Measurements from ENCODE around the gene EGLN2. TPM values are rescaled to one million over a fixed set of nuclear protein-coding genes. Genes with fewer than 3 reads are reported as not detected.

The EGLN2 gene
- total and polyA plus RNA-seq, 9 of the 15 experiments (the other 6 are each of a cell fraction or from before 2014, with no cell fraction given): 9.6 to 114 (median 71.0) TPM

- TF ChIP-seq ZNF395 (CRISPR knock-in tag; IDR thresholded peaks at IDR 0.05) (peak; percentile 58; the same call in 1 of the 2 replicates), ZC3H11A (IDR thresholded peaks at IDR 0.05; ENCODE audit: low read depth, low read length) (no peak), ZBTB7A (IDR thresholded peaks at IDR 0.05; ENCODE audit: borderline replicate concordance, control insufficient read depth, low read depth, low read length) (no peak), POU5F1 (IDR thresholded peaks at IDR 0.05; ENCODE audit: borderline replicate concordance, low read depth, low read length, partially characterized antibody) (no peak), ZNF609 (CRISPR knock-in tag; IDR thresholded peaks at IDR 0.05; ENCODE audit: borderline replicate concordance) (no peak), ZNF197 (CRISPR knock-in tag; IDR thresholded peaks at IDR 0.05; ENCODE audit: low read depth) (no peak), CUX1 (CRISPR knock-in tag; IDR thresholded peaks at IDR 0.05) (0 out of 2 replicates have a peak, but pooled peaks have one; percentile 39), MNT (conservative IDR thresholded peaks at IDR 0.05) (0 out of 4 replicates have a peak, but pooled peaks of 1 of the 2 experiments have one; percentile 13), PHTF2 (CRISPR knock-in tag; IDR thresholded peaks at IDR 0.05) (no peak), STAT5A (IDR thresholded peaks at IDR 0.05; ENCODE audit: borderline replicate concordance, low read length) (no peak), TARDBP (IDR thresholded peaks at IDR 0.05) (no peak), L3MBTL2 (IDR thresholded peaks at IDR 0.05) (peak; percentile 64)
These were observed 32.8 kb downstream of the EGLN2 start (continued) for GRCh38 chr19:40831502-40832430.

All from K562 (cell line).